KBM-7 (cell line): ENCODE data around the gene CHST12.

Experiments
- DNase-seq: peaks from one replicate; pipeline ENCODE4 v3.0.0-alpha.2; 2015
- in situ Hi-C: fragments of 300-500 bp; cut with MboI; formaldehyde crosslinking; loops from 2 replicates; pipeline ENCODE4 v1.14.3; 2020; ENCODE audit warnings: low sequenced_read_pairs, low pct_unique_long_range_greater_than_20kb, mixed read lengths

The CHST12 gene

DNA sequence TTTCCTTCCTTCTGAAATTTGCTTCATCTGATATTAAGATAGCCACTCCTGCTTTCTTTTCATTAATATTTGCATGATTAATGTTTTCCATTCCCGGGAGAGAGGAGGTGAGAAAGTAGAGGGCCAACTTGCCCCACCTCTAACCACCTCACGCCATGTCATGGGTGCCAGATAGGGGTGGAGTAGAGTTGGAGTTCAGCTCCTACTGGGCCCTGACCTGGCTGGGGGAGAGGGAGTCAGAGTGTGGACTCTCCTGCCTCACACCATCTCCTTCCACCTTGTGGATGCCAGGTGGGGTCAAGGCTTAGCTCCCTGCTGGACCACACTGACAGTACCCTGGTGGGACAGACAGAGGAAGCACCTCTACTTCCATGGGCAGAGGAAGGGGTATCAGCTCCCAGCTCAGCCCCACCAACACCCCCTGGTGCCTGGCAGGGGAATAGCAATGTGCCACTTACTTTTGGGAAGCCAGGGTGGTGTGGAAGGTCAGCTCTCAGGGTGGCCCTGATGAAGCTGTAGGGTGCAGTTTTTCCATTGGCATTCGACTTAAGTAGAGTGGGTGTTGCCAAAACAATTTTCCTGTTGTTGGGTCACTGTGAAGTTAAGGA lies 28.0 kb downstream of the CHST12 start:
- in situ Hi-C loops: no loop called here
- peak; percentile 41 for DNase-seq

- no peak for DNase-seq
- in situ Hi-C loops: no loop called here
Observed at GRCh38 chr7:2432910-2433712, 29.7 kb downstream of the CHST12 start.

DNA sequence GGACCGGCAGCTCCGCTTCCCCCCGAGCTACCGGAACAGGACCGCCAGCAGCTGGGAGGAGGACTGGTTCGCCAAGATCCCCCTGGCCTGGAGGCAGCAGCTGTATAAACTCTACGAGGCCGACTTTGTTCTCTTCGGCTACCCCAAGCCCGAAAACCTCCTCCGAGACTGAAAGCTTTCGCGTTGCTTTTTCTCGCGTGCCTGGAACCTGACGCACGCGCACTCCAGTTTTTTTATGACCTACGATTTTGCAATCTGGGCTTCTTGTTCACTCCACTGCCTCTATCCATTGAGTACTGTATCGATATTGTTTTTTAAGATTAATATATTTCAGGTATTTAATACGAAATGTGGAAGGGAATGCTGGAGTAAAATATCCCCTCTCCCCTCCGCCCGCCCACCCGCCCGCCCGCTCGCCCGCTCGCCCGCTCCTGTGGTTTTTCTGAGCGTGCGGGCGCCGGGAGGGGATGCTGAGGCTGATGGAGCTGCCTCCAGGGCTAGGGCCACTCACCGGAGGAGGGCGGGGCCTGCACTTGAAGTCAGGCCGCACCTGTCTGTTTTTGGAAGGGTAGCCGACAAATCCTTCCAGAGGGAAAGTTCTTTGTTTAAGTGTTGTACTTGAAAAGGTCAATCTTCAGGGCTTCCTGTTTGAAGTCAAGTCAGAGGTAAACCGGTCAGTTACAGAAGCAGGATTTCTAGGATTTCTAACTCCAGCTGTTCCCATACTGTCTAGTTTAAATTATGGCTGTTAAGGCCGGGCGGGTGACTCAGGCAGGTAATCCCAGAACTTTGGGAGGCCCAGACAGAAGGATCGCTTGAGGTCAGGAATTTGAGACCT lies 30.5 kb downstream of the CHST12 start:
- DNase-seq: no peak
- in situ Hi-C loops: no loop called here

GRCh38 chr7:2435146-2435545 lies 31.7 kb downstream of the CHST12 start:
- in situ Hi-C loops: no loop called here

DNA sequence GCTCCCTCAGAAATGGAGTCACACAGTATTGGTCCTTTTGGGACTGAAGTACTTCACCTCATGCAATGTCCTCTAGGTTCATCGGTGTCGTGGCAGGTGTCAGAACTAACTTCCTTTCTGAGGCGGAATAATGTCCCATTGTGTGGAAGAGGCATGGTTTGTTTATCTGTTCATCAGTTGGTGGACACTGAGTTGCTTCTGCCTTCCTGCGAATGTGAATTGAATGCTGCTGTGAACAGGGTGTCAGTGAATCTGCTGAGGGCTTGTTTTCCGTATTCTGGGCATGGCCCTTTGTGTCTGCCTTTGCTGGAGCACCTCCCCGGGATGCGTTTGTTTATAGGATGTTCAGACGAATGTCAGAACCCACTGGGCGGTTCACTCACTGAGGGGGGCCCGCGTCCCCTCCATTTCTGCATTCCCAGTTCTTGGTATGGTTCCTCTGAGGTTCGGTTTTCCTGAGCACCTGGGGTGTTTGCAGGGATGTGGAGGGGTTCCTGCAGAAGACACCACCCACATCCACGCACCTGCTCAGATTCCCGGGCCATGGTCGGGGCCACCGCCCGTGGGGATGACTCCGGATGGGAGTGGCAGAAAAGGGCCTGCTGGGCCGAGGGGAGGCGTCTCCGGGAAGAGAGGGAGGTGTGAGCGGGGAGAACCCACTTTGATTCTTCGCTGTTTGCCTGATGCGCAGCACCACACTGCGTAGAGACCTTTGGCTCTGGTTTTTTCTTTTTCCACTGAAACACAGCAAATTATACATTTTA lies 33.1 kb downstream of the CHST12 start:
- in situ Hi-C loops: no loop called here
- DNase-seq: no peak

More at GRCh38 chr7:2435146-2435545, 31.7 kb downstream of the CHST12 start:
- DNase-seq: no peak

GRCh38 chr7:2437136-2437535 lies 33.7 kb downstream of the CHST12 start:
- DNase-seq: no peak
- in situ Hi-C loops: no loop called here

DNA sequence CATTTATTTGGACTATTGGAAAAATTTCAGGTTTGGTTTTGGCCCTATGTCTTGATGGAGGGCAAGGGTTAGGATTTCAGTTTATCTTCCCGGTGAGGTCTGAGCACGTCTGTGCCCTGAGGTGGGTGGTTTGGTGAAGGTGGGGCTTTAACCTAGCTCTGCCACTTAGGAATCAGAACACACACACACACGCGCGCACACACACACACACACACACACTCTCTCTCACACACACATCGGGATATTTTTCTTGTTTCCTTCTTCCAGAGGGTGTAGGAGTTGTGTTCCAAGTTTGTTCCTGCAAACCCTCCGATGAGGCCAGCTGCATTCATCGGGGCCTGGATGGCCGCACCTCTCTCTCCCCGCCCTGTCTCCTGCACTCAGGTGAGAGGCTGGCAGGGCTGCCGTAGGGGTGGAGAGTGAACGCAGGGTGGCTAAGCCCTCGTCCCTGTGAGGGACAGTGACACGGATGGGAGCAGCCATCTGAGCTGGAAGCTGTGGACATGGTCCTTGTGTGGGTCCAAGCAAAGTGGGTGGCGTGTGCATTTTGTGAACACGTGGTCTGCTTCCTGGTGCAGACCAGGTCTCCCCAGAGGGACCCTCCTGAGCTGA lies 34.2 kb downstream of the CHST12 start:
- in situ Hi-C loops: no loop called here

GRCh38 chr7:2438186-2438585 lies 34.8 kb downstream of the CHST12 start:
- no peak for DNase-seq
- in situ Hi-C loops: no loop called here

More for the DNA sequence above, 34.2 kb downstream of the CHST12 start:
- no peak for DNase-seq

GRCh38 chr7:2438775-2439174 lies 35.4 kb downstream of the CHST12 start:
- no peak for DNase-seq
- in situ Hi-C loops: no loop called here

DNA sequence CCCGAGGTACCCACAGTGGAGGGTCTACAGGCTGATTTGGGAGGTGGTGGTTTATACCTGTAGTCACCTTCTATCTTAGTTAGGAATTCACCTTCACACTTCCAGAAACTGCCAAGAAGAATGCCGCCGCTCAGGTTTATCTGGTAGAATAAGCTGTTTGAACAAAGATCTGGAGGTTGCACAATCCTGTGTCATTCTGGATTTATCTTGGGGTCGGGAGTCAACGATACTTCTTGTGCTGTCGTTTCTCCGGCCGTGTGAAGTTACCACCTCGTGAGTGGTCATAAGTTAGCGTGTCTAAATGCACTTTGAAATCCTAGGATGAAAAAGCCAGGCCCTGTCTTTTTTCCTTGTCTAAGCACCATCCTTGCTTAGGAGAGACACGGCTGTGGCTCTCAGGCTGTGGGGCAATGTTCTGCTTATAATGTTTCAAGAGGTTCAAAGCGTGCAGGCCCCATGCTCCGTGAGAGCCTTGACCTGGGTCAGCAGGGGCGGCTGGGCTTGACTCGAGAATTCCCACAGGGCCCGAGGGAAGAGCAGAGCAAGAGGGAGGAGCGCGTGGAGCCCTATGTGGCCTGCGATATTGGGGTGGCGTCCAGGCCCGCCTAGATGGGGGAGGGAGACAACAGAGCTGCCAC lies 37.3 kb downstream of the CHST12 start:
- no peak for DNase-seq
- in situ Hi-C loops: no loop called here

DNA sequence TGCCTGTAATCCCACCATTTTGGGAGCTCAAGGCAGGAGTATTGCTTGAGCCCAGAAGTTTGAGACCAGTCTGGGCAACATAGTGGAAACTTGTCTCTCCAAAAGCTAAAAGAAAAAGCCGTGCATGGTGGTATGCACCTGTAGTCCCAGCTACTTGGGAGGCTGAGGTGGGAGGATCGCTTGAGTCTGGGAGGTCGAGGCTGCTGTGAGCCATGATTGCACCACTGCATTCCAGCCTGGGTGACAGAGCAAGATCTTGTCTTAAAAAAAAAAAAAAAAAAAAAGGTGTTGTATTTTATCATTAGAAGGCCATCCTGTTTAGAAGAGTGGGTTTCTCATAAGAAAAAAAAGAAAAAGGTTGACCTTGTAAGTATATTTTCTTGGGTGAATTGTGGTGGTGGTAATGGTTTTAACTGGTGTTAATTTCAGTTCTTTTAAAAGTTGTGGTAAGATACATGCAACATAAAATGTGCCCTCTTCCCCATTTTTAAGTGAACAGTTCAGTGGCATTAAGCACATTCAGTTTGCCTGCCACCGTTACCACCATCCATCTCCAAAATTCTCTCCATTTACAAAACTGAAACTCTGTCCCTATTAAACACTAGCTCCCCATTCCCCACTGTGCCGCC lies 38.1 kb downstream of the CHST12 start:
- in situ Hi-C loops: no loop called here
- peak; percentile 15 for DNase-seq

DNA sequence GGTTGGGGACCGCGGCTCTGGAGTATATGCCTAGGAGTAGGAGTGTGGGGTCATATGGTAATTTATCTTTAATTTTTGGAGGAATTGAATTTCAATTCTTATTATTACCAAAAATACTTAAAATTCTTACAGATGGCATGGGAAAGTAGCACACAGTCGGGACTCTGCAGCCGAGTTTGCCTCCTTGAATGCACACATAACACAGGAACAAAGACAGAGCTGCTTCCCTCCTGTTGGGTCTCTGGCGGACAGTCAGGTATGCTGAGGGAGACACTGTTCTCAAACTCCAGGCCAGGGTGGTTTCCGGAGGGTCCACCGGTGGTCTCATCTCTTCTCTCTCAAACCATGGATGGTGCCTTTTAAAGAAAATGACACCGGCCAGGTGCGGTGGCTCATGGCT lies 40.1 kb downstream of the CHST12 start:
- DNase-seq: no peak
- in situ Hi-C loops: no loop called here

DNA sequence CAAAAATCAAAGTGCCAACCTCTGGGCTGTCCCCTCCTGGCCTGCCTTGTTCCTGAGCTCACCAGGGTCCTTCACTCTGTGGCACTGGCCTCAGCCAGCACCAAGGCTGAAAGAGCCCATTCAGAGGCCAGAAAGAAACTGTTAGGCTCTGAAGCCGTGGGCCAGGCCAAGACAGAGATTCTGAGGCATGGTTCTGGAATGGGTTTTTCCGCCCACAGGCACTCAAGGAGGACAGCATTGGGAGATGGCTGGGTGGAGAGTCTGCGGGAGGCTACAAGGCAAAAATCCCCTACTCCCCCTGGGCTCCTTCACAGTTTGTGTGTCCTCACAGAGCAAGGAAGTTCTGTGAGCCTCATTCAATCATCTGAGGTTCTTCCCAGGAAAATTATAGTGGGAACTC lies 41.1 kb downstream of the CHST12 start:
- in situ Hi-C loops: no loop called here
- no peak for DNase-seq

- in situ Hi-C loops: no loop called here
- no peak for DNase-seq
Observed at GRCh38 chr7:2445047-2445446, 41.6 kb downstream of the CHST12 start.

GRCh38 chr7:2445898-2446555 lies 42.6 kb downstream of the CHST12 start:
- in situ Hi-C loops: no loop called here
- DNase-seq: no peak

GRCh38 chr7:2446676-2447075 lies 43.3 kb downstream of the CHST12 start:
- no peak for DNase-seq
- in situ Hi-C loops: no loop called here

- DNase-seq: no peak
- in situ Hi-C loops: no loop called here
Observed at GRCh38 chr7:2450198-2451107, 47.0 kb downstream of the CHST12 start.
